Amniotic epithelial cell (primary cell): Measurements from ENCODE around the gene NDUFS7.
"Not testable (repeated sequence)": the region's sequence is repeated elsewhere in the genome, so short reads cannot be mapped to it uniquely, and the experiment has no call there.

Source experiments
- DNase-seq: peaks from one replicate; pipeline ENCODE4 v3.0.0-alpha.2; 2010; ENCODE audit warnings: low read depth

Gene NDUFS7

GRCh38 chr19:1433119-1434039 lies 49.7 kb downstream of the NDUFS7 start:
- no peak for DNase-seq

DNA sequence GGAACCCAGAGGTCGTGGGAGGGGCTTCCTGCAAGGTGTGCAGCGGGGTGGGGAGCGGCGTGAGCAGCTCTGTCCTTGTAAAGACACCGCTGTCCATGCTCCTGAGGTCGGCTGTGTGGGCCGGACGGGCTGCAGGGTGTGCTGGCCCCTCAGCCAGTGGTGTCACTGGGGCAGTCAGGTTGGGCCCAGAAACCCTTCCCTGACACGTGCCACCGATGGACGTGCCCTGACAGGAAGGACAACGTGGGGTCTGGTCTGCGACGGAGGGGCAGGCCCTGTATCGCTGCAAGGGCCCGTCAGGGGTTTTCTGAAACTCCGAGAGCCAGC lies 50.3 kb downstream of the NDUFS7 start:
- no peak for DNase-seq

DNA sequence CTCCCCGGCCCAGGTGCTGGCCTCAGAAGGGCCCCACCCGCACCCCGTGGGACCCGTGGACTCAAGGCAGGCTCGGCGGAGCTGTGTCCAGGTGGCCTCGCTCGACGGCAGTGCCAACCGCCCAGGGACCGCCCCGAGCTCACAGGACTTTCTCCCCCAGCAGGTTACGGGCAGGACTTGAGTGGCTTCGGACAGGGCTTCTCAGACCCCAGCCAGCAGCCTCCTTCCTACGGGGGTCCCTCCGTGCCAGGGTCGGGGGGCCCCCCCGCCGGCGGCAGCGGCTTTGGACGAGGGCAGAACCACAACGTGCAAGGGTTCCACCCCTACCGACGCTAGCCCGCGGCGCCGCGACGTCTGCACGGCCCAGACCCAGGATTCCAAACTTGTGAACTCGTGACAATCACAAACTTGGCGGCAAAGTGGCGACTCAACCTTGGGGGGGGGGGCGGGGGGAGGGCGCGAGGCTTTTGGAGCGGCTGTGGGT lies 50.9 kb downstream of the NDUFS7 start:
- no peak for DNase-seq

DNA sequence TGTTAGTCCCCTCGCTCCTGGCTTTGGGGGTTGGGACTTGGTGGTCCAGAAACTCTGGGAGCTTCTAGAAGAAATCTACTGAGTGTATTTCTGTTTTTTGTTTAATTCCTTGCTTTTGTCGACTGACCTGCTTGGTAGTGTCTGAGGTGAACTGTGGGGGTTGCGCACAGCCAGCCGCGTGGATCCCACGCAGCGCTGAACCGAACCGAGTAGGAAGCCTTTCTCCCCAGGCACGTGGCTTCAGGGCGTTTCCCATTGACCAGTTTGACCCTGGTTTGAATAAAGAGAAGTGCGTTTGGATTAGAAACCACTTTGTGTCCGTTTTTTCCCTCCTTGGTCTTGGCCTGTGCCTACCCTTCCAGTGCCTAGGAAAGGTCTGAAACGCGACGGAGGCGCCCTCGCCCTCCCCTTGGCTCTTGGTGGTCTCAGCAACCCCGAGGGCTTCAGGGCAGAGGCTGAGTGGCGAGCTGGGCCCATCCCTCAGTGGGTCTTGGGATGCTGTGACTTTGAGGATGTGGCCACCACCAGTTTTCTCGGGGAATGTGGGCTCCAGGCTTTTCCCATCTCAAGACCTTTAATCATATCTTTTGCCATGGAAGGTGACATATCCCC lies 51.8 kb downstream of the NDUFS7 start:
- no peak for DNase-seq

- no peak for DNase-seq
Observed at GRCh38 chr19:1437609-1438008, 53.9 kb downstream of the NDUFS7 start.

GRCh38 chr19:1438035-1438932 lies 54.6 kb downstream of the NDUFS7 start, which contains the start of gene RPS15:
RPS15 (plus strand) TSS chr19:1438396; CDS start chr19:1438426, 30 bp downstream.
- peak; percentile 88 for DNase-seq

DNA sequence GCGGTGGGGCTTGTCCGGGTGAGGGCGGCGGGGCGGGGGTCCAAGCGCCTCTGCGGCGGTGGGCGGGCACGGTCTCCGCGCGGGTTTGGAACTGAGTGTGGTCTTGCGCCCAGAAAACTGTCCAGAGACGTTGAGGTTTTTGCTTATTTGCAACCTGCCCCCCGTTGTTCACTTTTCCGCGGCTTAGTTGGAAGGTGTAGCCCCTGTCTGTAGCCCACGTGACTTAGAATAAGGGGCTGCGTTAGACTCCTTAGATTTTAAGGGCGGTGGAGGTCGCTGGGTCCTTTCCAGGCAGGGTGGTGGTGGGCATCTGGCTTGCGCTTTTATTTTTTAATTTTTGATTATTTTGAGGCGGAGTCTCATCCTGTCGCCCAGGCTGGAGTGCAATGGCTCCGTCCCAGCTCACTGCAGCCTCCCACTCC lies 55.2 kb downstream of the NDUFS7 start:
- no peak for DNase-seq

- DNase-seq = not testable (repeated sequence)
Observed at GRCh38 chr19:1439525-1440417, 56.1 kb downstream of the NDUFS7 start.

- no peak for DNase-seq
Observed at GRCh38 chr19:1440418-1440801, 56.7 kb downstream of the NDUFS7 start.

DNA sequence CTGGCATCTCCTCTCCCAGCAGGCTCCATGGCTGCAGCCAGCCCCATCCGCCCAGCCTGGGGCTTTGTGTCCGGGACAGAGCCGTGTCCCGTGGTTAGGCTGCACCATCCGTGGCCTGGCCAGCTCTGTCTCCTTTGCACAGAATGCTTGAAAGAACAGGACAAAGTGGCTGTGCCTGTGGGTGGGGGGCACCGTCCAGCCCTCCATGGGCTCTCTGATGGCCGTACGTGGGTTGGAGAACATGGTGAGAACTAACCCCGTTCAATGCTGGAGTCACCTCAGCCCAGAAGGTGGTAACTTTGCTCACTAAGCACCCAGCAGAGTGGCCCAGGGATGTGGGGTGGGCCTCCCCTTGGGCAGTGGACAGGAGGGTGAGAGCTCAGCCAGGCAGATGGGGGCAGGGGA lies 57.3 kb downstream of the NDUFS7 start:
- no peak for DNase-seq

- no peak for DNase-seq
Observed at GRCh38 chr19:1441677-1442438, 58.2 kb downstream of the NDUFS7 start.
